IgD-negative memory B cell (primary cell): ENCODE results near the gene WEE1. TPM values are rescaled to one million over a fixed set of nuclear protein-coding genes. Genes with fewer than 3 reads are reported as not detected.

Source experiments
- H3K27ac Mint-ChIP-seq, 3 donors: one replicate each; pipeline ENCODE4 v1.8.0; 2020 to 2022; ENCODE audit warnings: mild to moderate bottlenecking in 3 of 3, mixed read lengths in 3 of 3, moderate library complexity in 1 of 3
- H3K27me3 Mint-ChIP-seq: one replicate; pipeline ENCODE4 v1.8.0; 2021; ENCODE audit warnings: mixed read lengths
- H3K36me3 Mint-ChIP-seq: one replicate; pipeline ENCODE4 v1.8.0; 2020; ENCODE audit warnings: mild to moderate bottlenecking, mixed read lengths
- H3K4me1 Mint-ChIP-seq, 3 donors: one replicate each; pipeline ENCODE4 v1.8.0; 2020 to 2022; ENCODE audit warnings: mixed read lengths in 3 of 3, mild to moderate bottlenecking in 1 of 3
- H3K4me3 Mint-ChIP-seq, 4 donors: one replicate each; pipeline ENCODE4 v1.8.0; 2020 to 2022; ENCODE audit warnings: mild to moderate bottlenecking in 4 of 4, mixed read lengths in 4 of 4, moderate library complexity in 3 of 4
- H3K9me3 Mint-ChIP-seq, 3 donors: one replicate each; pipeline ENCODE4 v1.8.0; 2020 to 2021; ENCODE audit warnings: mixed read lengths in 3 of 3, mild to moderate bottlenecking in 1 of 3
- polyA plus RNA-seq: library from polyadenylated mRNA; unstranded; fragments of 300-500 nt; fragmentation: Illumina TruSeq; gene quantifications from one replicate; pipeline ENCODE4 v1.2.3, GENCODE V29; 2021

WEE1 gene
- polyA plus RNA-seq, 1 donor from 2014 or later: 47.8 TPM

DNA sequence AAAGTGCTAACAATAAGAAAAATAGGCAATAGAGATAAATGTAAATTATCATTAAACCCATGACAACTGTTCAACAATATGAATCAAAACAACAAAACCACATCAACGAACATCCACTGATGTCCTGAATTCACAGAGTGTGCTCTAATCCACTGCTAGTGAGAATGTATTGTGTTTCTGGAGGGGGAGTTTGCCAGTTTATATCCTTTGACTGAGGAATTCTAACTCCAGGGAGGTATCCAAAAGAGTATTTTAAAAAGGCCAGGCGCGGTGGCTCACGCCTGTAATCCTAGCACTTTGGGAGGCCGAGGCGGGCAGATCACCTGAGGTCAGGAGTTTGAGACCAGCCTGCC, 1.7 kb upstream of the WEE1 start:
- peak overlapping the region; percentile 41 to 90 (median 74) for H3K4me3 Mint-ChIP-seq
- H3K27ac Mint-ChIP-seq: peak overlapping the region in 2 of 3 donors; percentile 61 to 75
- no peaks in the 10 kb centered on the region for H3K9me3 Mint-ChIP-seq
- H3K36me3 Mint-ChIP-seq: no peaks in the 10 kb centered on the region
- H3K4me1 Mint-ChIP-seq: peaks cover 34 to 43% (median 35%) of the 10 kb centered on the region in 3 donors
- H3K27me3 Mint-ChIP-seq: peaks cover 1% of the 10 kb centered on the region

DNA sequence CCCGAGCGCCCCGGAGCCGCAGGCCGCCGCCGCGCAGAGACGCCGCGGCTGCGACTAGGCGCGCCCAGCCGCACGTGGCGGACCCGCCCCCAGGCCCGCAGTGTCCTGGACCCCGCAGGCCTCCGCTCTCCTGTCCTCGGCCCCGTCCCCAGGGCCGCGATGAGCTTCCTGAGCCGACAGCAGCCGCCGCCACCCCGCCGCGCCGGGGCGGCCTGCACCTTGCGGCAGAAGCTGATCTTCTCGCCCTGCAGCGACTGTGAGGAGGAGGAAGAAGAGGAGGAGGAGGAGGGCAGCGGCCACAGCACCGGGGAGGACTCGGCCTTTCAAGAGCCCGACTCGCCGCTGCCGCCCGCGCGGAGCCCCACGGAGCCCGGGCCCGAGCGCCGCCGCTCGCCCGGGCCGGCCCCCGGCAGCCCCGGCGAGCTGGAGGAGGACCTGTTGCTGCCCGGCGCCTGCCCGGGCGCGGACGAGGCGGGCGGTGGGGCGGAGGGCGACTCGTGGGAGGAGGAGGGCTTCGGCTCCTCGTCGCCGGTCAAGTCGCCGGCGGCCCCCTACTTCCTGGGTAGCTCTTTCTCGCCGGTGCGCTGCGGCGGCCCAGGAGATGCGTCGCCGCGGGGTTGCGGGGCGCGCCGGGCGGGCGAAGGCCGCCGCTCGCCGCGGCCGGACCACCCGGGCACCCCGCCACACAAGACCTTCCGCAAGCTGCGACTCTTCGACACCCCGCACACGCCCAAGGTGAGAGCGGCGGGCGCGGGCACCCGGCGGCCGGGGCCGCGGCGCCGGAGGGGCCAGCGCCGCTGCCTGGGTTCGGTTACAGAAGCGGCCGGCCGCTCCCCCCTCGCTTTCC, 528 bp downstream of the WEE1 start:
- H3K4me3 Mint-ChIP-seq: peak overlapping the region; percentile 90 to 98 (median 94)
- H3K4me1 Mint-ChIP-seq: peaks cover 32 to 42% (median 34%) of the 10 kb centered on the region in 3 donors
- peak overlapping the region; percentile 72 to 96 (median 94) for H3K27ac Mint-ChIP-seq
- no peaks in the 10 kb centered on the region for H3K9me3 Mint-ChIP-seq
- H3K36me3 Mint-ChIP-seq: peaks cover 4% of the 10 kb centered on the region
- peaks cover 1% of the 10 kb centered on the region for H3K27me3 Mint-ChIP-seq

DNA sequence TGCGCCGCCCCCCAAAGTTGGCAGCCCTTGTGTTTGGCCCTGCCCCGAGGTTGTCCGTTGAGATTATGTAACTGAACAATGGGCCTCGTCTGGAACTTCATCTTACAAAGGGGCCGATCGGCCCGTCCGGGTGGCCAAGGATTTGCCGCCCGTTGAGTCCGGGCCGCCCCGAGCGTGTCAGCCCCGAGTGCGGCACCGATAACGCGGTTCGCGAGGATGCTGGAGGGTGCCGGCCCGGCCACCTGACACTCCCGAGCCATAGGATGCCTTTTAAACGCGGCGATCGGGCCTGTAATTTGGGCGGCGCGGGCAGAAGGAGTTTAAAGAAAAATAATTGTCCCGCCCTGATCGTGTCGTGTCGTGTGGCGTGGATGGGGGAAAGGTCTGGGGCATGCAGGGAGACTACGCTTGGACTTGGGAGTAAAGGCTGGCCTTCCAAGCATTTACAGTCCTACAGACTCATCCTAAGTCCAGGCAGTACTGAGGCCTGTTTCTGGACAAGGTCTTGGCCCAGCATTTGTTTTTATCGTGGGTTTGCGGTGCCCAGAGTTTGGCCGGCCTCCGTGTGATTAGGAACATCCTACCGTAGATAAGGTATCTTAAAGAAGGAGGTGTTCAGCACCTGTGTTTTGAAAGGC, 1.3 kb downstream of the WEE1 start:
- Mint-ChIP-seq H3K9me3 (no peaks in the 10 kb centered on the region), H3K4me3 (peak overlapping the region; percentile 89 to 98 (median 94)), H3K27me3 (peaks cover 1% of the 10 kb centered on the region), H3K36me3 (peaks cover 4% of the 10 kb centered on the region), H3K4me1 (peaks cover 27 to 42% (median 32%) of the 10 kb centered on the region in 3 donors), H3K27ac (peak overlapping the region; percentile 72 to 96 (median 94))

DNA sequence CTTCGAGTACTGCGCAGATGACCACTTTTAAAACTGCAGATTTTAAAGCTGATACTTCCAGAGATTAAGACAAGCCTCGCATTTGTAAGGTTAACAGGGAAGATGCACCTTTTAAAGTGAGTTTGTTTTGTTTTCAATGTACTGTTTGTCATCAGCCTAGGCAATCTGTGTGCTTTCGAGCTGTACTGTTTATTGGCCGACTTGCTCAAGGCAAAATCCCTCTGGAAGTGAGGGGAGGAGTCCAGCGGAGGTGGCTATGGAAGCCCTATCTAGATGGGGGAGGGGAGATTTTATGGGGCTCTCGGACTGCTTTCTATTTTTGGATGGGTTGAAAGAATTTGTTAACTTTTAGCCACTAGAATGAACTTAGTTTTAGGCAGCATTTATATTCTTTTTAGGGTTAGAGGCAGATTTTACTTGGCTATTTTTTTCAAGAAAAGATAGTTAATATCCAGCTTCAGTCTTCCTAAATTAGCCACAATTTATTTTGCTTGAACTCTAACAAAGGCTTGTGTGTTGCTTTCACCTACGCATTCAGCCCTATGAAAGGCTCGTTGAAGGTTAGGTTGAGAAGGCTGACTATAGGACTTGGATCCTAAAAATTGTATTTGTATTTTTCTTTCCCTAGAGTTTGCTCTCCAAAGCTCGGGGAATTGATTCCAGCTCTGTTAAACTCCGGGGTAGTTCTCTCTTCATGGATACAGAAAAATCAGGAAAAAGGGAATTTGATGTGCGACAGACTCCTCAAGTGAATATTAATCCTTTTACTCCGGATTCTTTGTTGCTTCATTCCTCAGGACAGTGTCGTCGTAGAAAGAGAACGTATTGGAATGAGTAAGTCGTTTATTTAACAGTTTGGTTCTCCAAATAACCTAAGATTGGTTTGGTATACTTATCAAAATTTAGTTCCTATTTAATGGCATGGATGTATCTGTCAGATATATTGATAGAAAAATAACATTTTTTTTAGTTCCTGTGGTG, 2.1 kb downstream of the WEE1 start:
- Mint-ChIP-seq H3K4me1 (peaks cover 27 to 38% (median 27%) of the 10 kb centered on the region in 3 donors), H3K27ac (peak overlapping the region; percentile 72 to 96 (median 94)), H3K4me3 (peak overlapping the region; percentile 89 to 98 (median 94)), H3K9me3 (no peaks in the 10 kb centered on the region), H3K36me3 (peaks cover 4% of the 10 kb centered on the region), H3K27me3 (no peaks in the 10 kb centered on the region)

DNA sequence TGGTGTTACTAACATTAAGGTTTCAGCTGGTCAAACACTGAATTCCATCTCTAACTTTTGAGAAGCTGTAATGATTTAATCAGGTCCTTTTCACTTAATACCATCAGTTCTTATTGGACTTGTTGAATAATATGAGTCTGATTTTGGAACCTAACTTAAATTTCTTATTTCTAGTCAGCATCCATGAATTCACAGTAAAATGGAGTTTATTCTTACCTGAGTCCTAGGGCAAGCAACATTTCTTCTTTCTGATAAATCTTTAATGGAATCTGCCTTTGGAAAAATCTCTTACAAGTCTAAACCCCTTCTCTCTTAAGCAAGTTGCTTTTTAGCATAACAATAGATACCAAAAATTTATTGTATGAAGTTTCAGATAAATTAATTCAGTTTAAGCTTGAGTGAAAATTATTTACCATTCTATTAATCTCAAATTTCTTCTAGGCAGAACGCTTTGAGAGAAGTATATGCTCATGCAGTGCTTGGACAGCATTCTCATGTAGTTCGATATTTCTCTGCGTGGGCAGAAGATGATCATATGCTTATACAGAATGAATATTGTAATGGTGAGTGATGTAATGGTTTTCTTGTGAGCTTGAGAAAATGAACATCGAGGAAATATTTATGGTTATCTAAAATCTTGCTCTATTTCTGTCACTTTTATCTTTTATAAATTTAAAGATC, 3.4 kb downstream of the WEE1 start:
- peaks cover 20 to 44% (median 21%) of the 10 kb centered on the region in 3 donors for H3K4me1 Mint-ChIP-seq
- peak overlapping the region; percentile 72 to 96 (median 94) for H3K27ac Mint-ChIP-seq
- peak overlapping the region; percentile 89 to 98 (median 94) for H3K4me3 Mint-ChIP-seq
- peaks cover 4% of the 10 kb centered on the region for H3K36me3 Mint-ChIP-seq
- no peaks in the 10 kb centered on the region for H3K9me3 Mint-ChIP-seq
- H3K27me3 Mint-ChIP-seq: no peaks in the 10 kb centered on the region

DNA sequence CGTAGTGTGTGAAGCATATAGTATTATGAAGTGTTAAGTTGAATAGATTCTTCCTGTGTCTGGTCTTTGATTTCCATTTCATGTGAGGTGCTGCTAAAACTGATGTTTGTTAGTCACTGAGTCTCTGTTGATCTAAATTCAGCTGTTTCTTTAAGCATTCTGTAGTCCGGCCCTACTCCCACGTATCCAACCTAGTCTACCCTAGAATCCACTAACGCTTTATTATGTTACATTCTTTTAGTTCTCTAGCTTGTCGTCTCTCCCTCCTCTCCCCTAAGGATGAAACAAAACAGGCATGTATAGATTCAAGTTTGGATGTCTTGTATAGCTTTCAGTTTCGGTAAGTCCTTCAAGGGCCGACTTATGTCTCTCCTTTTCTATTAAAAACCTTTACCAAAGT, 4.1 kb downstream of the WEE1 start:
- no peaks in the 10 kb centered on the region for H3K9me3 Mint-ChIP-seq
- H3K36me3 Mint-ChIP-seq: peaks cover 4% of the 10 kb centered on the region
- peaks cover 18 to 48% (median 20%) of the 10 kb centered on the region in 3 donors for H3K4me1 Mint-ChIP-seq
- H3K27ac Mint-ChIP-seq: peak overlapping the region; percentile 7 to 94 (median 72)
- peak overlapping the region; percentile 67 to 95 (median 92) for H3K4me3 Mint-ChIP-seq
- no peaks in the 10 kb centered on the region for H3K27me3 Mint-ChIP-seq

DNA sequence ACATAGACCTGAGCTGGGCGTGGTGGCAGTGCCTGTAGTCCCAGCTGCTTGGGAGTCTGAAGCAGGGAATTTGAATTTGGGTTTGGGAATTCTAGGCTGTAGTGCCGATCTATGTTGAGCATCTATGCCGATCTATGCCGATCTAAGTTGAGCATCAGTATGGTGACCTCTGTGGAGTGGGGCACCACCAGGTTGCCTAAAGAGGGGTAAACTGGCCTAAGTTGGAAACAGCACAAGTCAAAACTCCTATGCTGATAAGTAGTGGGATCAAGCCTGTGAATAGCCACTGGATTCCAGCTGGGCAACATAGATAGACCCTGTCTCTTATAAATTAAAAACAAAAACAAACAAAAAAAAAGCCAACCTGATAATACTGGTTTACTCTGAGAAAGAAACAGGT, 7.4 kb downstream of the WEE1 start:
- H3K27me3 Mint-ChIP-seq: no peaks in the 10 kb centered on the region
- H3K4me1 Mint-ChIP-seq: peaks cover 16 to 41% (median 17%) of the 10 kb centered on the region in 3 donors
- peaks cover 9% of the 10 kb centered on the region for H3K36me3 Mint-ChIP-seq
- peak overlapping the region in 2 of 3 donors; percentile 9 to 49 for H3K27ac Mint-ChIP-seq
- H3K9me3 Mint-ChIP-seq: no peaks in the 10 kb centered on the region
- peak overlapping the region in 1 of 4 donors; percentile 21 for H3K4me3 Mint-ChIP-seq

DNA sequence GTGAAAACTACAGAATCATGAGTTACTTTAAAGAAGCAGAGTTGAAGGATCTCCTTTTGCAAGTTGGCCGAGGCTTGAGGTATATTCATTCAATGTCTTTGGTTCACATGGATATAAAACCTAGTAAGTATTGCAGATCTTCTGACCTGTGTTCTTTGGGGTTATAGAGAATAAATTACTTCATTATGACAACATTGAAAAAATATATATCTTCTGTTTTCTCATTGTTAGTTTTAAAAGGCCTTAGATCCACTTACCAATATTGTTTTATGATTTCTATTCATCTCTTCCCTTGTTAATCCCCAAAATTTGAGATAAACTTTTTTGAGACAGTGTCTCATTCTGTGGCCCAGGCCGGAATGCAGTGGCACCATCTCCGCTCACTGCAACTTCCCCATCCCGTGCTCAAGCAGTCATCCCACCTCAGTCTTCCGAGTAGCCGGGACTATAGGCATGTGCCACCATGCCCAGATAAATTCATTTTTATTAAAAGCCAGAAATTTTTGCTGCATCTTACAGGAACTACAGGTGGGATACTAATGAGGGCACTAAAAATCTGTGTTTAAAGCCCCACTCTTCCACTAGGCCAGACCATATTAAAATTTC, 8.2 kb downstream of the WEE1 start:
- peak overlapping the region in 1 of 3 donors; percentile 44 for H3K27ac Mint-ChIP-seq
- H3K36me3 Mint-ChIP-seq: peaks cover 11% of the 10 kb centered on the region
- H3K27me3 Mint-ChIP-seq: no peaks in the 10 kb centered on the region
- peaks cover 14 to 34% (median 16%) of the 10 kb centered on the region in 3 donors for H3K4me1 Mint-ChIP-seq
- no peaks in the 10 kb centered on the region for H3K9me3 Mint-ChIP-seq
- peak overlapping the region in 1 of 4 donors; percentile 13 for H3K4me3 Mint-ChIP-seq

DNA sequence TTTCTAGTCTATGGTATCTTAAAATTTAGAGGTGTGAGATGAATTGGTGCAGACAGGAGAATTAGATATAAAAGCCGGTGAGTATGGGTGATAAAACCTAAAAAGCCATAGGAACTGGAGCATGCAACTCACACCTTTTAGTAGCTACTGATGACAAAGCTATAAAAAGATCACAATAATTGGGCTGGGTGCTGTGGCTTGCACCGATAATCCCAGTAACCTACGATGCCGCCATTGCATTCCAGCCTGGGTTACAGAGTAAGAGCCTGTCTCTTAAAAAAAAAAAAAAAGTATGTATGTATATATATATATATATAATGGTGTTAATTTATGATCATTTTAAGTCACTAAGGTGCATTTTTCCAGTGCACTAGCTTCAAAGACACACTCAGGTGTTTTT, 17.2 kb downstream of the WEE1 start:
- Mint-ChIP-seq H3K36me3 (peaks cover 5% of the 10 kb centered on the region), H3K9me3 (no peaks in the 10 kb centered on the region), H3K27me3 (peaks cover 2% of the 10 kb centered on the region), H3K4me1 (peaks cover 17 to 22% (median 20%) of the 10 kb centered on the region in 3 donors), H3K4me3 (no peak overlapping the region), H3K27ac (peak overlapping the region in 2 of 3 donors; percentile 73 to 78)

DNA sequence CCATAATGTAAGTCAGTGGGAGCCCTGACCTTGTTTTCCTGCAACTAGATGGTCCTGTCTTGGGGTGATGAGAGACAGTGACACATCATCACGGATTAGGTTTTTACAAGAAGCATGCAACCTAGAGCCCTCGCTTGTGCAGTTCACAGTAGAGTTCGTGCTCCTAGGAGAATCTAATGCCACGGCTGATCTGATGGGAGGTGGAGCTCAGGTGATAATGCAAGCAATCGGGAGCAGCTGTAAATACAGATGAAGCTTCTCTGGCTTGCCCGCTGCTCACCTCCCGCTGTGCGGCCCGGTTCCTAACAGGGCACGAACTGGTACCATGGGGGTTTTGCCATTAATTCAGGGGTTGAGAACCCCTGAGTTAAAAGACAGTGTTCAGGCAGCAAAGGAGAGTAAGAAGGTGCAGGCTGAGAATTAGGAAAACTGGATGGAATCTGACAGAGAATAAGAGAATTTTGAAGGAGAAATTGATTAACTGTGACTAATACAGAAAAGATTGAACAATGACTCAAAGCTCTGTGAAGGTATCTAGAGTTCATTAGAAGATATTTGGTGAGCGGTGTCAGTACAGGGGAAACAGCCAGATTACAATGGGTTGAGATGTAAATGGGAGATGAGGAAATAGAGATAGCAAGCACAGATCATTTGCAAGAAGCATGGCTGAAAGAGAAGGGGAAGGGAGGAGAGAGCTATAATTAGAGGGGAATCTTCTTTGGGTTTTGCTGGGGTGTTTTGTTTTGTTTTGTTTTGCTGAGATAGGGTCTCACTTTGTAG, 21.0 kb downstream of the WEE1 start:
- no peaks in the 10 kb centered on the region for H3K9me3 Mint-ChIP-seq
- H3K27ac Mint-ChIP-seq: peak overlapping the region in 1 of 3 donors; percentile 48
- peaks cover 2% of the 10 kb centered on the region for H3K27me3 Mint-ChIP-seq
- H3K4me1 Mint-ChIP-seq: peaks cover 26 to 33% (median 32%) of the 10 kb centered on the region in 3 donors
- H3K4me3 Mint-ChIP-seq: peak overlapping the region in 2 of 4 donors; percentile 15 to 63
- peaks cover 3% of the 10 kb centered on the region for H3K36me3 Mint-ChIP-seq

DNA sequence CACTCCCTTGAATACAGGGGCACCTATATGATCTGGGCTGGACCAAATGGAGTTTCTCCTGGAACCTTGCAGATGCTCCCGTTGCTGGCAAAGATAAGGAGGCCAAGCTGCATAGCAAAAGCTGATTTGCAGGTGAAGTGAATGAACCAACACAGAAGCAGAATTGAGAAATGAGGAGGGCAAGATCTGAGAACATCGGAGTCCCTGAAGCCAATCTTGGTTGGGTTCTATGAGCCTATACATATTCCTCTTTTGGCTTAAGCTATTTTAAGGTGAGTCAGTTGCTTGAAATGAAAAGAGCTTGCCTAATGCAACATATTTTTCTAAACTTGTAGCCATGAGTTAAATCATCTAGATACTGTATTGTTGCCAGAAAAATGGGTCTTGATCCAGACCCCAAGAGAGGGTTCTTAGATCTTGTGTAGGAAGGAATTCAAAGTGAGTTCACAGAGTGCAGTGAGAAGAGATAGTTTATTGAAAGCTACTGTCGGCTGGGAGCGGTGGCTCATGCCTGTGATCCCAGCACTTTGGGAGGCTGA, 23.5 kb downstream of the WEE1 start:
- Mint-ChIP-seq H3K4me3 (peak overlapping the region in 1 of 4 donors; percentile 39), H3K27me3 (peaks cover 2% of the 10 kb centered on the region), H3K36me3 (peaks cover 3% of the 10 kb centered on the region), H3K27ac (peak overlapping the region; percentile 45 to 61 (median 49)), H3K4me1 (peaks cover 34 to 50% (median 48%) of the 10 kb centered on the region in 3 donors), H3K9me3 (no peaks in the 10 kb centered on the region)

DNA sequence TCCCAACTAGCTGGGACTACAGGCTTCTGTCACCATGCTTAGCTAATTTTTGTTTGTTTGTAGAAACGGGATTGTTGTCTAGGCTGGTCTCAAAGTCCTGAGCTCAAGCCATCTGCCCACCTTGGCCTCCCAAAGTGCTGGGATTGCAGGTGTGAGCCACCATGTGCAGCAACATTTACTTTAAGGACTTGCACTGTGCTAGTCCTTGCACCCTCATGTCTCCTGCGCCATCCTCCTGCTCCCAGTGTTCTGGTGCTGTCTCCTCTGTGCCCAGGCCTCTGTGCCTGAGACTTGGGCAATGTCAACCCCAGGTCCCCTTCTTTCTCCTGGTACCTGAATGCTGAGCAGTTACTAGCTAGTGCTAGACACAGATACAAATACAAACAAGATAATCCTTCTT, 26.7 kb downstream of the WEE1 start:
- H3K36me3 Mint-ChIP-seq: no peaks in the 10 kb centered on the region
- H3K4me1 Mint-ChIP-seq: peaks cover 24 to 44% (median 41%) of the 10 kb centered on the region in 3 donors
- H3K9me3 Mint-ChIP-seq: no peaks in the 10 kb centered on the region
- peak overlapping the region; percentile 51 to 94 (median 92) for H3K27ac Mint-ChIP-seq
- H3K27me3 Mint-ChIP-seq: no peaks in the 10 kb centered on the region
- peak overlapping the region in 3 of 4 donors; percentile 39 to 94 (median 81) for H3K4me3 Mint-ChIP-seq

DNA sequence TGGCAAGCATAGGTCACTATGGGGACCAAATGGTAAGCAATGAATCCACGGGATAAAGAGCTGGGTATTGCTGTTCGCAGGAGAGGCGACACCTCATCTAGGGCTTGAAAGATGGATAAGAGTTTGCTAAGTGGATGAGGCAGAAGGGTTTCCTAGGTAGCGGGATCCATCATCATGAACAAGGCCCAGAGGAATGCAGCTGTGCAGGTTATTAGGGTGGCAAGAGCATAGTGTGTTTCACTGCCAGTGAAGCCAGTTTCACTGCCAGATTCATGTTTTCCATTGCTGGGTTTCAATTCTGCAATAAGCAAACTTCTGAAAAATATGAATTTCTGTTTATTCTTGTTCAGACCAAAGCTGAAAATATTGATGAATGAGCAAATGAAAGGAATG, 27.2 kb downstream of the WEE1 start:
- Mint-ChIP-seq H3K27me3 (no peaks in the 10 kb centered on the region), H3K4me1 (peaks cover 26 to 40% (median 36%) of the 10 kb centered on the region in 3 donors), H3K36me3 (no peaks in the 10 kb centered on the region), H3K27ac (peak overlapping the region; percentile 51 to 94 (median 92)), H3K9me3 (no peaks in the 10 kb centered on the region), H3K4me3 (peak overlapping the region; percentile 39 to 94 (median 79))
